Activated naive CD4-positive, alpha-beta T cell (primary cell): Measurements from ENCODE around the gene ERVFRD-1.
"Not testable (repeated sequence)": the region's sequence is repeated elsewhere in the genome, so short reads cannot be mapped to it uniquely, and the experiment has no call there.

Experiments
- DNase-seq, 4 experiments: peaks; one replicate each; lab custom pipeline; 2025; lab: John Stamatoyannopoulos, UW

ERVFRD-1 gene

GRCh38 chr6:11128608-11129007 lies 17.1 kb upstream of the ERVFRD-1 start:
- no peak for DNase-seq

- DNase-seq: no peak
Observed at GRCh38 chr6:11126876-11127275, 15.4 kb upstream of the ERVFRD-1 start.

- no peak for DNase-seq
Observed at GRCh38 chr6:11123978-11124377, 12.5 kb upstream of the ERVFRD-1 start.

- DNase-seq: no peak
Observed at GRCh38 chr6:11122380-11122779, 10.9 kb upstream of the ERVFRD-1 start.

- DNase-seq: no peak
Observed at GRCh38 chr6:11121851-11122250, 10.3 kb upstream of the ERVFRD-1 start.

- DNase-seq: no peak
Observed at GRCh38 chr6:11120271-11121005, 8.9 kb upstream of the ERVFRD-1 start.

GRCh38 chr6:11115808-11116536 lies 4.4 kb upstream of the ERVFRD-1 start:
- not testable (repeated sequence) for DNase-seq

GRCh38 chr6:11113038-11113437 lies 1.5 kb upstream of the ERVFRD-1 start:
- DNase-seq: no peak

GRCh38 chr6:11111769-11112437 lies 378 bp upstream of the ERVFRD-1 start:
- DNase-seq: no peak

- no peak for DNase-seq
Observed at GRCh38 chr6:11108726-11109125, 2.8 kb downstream of the ERVFRD-1 start.

- DNase-seq: no peak
Observed at GRCh38 chr6:11103065-11103464, 8.5 kb downstream of the ERVFRD-1 start.

- DNase-seq: no peak
Observed at GRCh38 chr6:11101417-11101816, 10.1 kb downstream of the ERVFRD-1 start.

GRCh38 chr6:11098004-11098403 lies 13.5 kb downstream of the ERVFRD-1 start:
- DNase-seq: no peak

GRCh38 chr6:11097476-11097875 lies 14.0 kb downstream of the ERVFRD-1 start:
- DNase-seq: no peak

- DNase-seq: no peak
Observed at GRCh38 chr6:11096109-11096508, 15.4 kb downstream of the ERVFRD-1 start.

- no peak for DNase-seq
Observed at GRCh38 chr6:11094941-11095340, 16.6 kb downstream of the ERVFRD-1 start.

GRCh38 chr6:11094411-11094851 lies 17.1 kb downstream of the ERVFRD-1 start:
- peak in 2 of 4 experiments; percentile 10 to 24 for DNase-seq

- DNase-seq: peak; percentile 73 to 90 (median 86)
Observed at GRCh38 chr6:11093626-11094410, 17.7 kb downstream of the ERVFRD-1 start, which contains the start of gene SMIM13. Gene SMIM13 (plus strand): TSS chr6:11093834. CDS start chr6:11094314, 480 bp downstream.

GRCh38 chr6:11093376-11093625 lies 18.2 kb downstream of the ERVFRD-1 start:
- DNase-seq: peak in 1 of 4 experiments; percentile 46

GRCh38 chr6:11092668-11093375 lies 18.7 kb downstream of the ERVFRD-1 start:
- no peak for DNase-seq

- DNase-seq: not testable (repeated sequence)
Observed at GRCh38 chr6:11091141-11091540, 20.4 kb downstream of the ERVFRD-1 start.
